Stimulated activated CD4-positive, alpha-beta T cell treated with anti-CD3 and anti-CD28 coated beads, TNF-alpha, amount 100 ng/mL, for 4 hours (primary cell): ENCODE results near the gene IGFN1.

Experiments used
- DNase-seq, 3 experiments: peaks; one replicate each; pipeline ENCODE4 v3.0.0-alpha.2; 2020; ENCODE audit warnings: low read depth in 3 of 3

IGFN1 gene

GRCh38 chr1:201266276-201266675, 75.7 kb downstream of the IGFN1 start:
- no peak for DNase-seq

DNA sequence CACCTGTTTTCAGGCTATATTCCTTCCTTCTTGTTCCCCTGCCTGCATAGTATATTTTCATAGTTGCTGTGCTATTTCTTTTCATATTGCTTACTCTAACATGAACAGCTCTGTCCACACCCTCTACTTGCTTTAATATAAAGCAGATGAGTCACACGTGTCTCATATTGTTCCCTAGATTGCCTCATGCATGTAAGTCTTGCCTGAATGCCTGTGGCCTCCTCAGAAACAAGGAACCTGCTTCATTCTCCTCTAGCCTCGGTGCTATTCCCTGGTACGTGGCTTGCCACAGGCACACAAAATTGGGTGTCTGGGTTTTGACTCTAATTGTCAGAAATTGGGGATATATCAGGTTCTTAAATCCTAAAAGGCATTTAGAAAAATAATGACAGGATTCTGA, 76.2 kb downstream of the IGFN1 start:
- DNase-seq = no peak

DNA sequence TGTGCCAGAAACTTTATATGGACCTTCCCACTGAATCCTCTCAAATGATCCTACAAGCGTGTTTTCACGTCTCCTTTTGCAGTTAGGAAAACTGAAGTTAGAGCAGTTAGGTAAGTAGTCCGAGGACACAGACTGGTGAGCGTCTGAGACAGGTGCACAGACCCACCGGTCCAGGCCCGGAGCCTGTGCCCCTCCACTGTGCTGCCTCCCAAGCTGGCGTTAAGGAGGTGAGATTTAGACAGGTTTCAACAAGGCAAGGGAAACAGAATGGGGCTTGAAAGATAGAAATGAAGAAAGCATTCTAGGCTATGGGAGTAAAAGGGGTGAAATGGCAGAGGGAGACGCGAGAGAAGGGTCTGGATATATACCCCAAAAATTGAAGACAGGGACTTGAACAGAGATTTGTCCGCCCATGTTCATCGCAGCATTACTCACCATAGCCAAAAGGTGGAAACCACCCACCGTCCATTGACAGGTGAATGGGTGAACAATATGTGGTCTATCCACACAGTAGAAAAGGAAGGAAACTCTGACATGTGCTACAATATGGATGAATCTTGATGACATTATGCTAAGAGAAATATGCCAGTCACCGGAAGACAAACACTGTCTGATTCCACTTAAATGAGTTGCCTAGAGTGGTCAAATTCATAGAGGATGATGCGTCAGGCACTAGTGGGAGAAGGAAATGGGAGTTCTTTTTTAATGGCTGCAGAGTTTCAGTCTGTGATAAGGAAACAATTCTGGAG, 77.0 kb downstream of the IGFN1 start:
- DNase-seq = no peak

- DNase-seq = no peak
Measured at GRCh38 chr1:201268604-201269151, 78.1 kb downstream of the IGFN1 start.

GRCh38 chr1:201269281-201269680, 78.7 kb downstream of the IGFN1 start:
- DNase-seq = no peak

GRCh38 chr1:201269900-201270410, 79.3 kb downstream of the IGFN1 start:
- no peak for DNase-seq

DNA sequence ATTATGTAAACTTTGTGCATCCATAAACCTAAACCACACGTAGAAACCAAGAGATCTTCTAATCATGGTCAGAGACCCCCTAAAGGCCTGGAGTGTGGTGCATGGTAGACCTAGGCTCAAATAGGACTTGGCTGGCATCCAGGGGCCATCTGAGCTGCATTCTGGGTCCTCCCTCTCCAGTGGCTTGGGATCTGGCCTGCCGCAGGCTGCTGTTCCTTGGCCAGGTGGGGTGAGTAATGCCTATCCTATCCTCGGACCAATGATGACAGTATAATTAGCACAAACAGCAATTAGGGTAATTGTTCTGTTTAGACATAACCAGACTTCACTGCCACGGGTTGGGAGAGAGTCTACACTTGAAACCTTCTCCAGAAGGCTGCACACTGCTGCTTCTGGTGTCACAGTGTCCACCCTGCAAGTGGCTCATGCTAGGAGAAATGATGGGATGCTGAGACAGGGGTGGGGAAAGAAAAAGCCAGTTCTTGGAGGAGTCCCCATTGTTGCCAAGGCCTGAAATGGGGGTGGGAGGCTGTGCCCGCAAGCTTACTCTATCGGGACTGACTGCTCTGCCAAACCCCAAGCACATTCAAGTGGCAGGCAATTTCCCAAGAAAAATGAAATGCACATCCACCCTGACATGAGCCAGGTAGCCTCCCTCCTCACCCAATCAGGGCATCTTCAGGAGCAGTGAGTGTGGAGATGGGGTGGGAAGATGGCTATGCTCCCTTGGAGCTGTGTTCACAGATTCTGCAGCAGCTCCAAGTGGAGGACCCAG, 80.2 kb downstream of the IGFN1 start:
- DNase-seq = no peak

DNA sequence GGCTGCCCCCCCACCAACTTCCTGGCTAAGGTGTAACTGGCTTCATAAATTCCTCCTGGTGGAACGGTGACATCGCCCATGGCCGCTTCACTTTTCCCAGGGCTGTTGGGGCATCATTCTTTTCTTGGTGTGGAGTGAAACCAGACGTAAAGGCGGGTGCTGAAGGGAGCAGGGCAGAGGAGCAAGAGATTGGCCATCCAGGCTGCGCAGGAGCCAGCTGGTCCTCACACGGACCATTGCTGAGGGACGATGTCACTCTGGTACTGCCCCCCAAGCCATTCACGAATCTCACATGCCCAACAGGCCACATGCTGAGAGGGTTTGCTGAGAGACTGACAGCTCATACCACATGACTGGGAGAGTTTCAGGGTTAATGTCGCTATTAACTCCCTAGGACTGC, 82.2 kb downstream of the IGFN1 start:
- DNase-seq = no peak

- no peak for DNase-seq
Measured at GRCh38 chr1:201274616-201275252, 84.1 kb downstream of the IGFN1 start.

DNA sequence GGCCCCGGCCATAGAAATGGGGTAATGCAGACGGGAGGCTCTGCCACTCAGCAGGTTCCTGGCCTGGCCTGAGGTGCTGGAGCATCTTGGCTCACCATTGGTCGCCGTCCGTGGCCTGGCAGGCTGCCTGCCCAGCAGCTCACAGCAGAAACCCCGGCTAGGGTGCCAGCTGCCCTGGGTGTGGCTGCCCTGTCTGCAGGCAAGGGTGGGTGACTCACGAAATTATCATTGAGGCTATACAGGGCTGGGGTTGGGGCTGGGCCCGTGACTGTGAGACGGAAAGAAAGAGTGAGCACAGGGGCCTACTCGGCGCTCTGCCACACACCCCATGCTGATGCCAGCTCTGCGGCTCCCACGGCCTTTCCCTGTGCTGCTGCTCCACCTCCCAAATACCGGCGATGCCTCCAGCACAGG, 84.6 kb downstream of the IGFN1 start:
- DNase-seq = no peak

DNA sequence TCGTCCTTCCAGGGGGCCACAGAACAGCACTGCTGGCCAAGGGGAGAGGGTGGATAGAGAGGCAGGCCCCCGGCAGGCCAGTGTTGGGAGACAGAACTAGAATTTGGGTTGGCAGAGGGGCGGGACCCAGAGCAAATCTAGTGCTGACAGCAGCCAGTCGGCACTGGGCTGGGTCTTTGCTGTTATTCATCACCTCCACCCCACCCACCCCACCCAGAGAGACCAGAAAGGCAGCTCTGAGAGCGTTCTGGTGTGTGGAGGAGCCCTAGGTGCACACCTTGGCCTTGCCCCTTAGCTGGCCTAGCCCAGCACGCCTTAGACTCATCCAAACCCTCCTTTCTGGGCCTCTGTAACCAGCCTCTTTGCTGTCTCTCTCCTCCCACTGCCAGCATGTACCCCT, 86.3 kb downstream of the IGFN1 start:
- no peak for DNase-seq

- DNase-seq = no peak
Measured at GRCh38 chr1:201277441-201277840, 86.8 kb downstream of the IGFN1 start.
